PC-3 (cell line): Measurements from ENCODE around the gene ATP1B1.

ENCODE experiments used
- CTCF ChIP-seq: fragments of 300-600 bp; sonication (generic); conservative IDR thresholded peaks from 2 replicates; pipeline ENCODE4 v1.5.1; 2017; ENCODE audit warnings: antibody characterized with exemption, low read depth, mild to moderate bottlenecking, low read length
- EZH2 ChIP-seq: fragments of 300-600 bp; sonication (generic); IDR thresholded peaks from one replicate; pipeline ENCODE4 v1.6.1; 2017; ENCODE audit warnings: antibody characterized with exemption, mild to moderate bottlenecking, low read length; ENCODE audit not compliant: unreplicated experiment

DNA sequence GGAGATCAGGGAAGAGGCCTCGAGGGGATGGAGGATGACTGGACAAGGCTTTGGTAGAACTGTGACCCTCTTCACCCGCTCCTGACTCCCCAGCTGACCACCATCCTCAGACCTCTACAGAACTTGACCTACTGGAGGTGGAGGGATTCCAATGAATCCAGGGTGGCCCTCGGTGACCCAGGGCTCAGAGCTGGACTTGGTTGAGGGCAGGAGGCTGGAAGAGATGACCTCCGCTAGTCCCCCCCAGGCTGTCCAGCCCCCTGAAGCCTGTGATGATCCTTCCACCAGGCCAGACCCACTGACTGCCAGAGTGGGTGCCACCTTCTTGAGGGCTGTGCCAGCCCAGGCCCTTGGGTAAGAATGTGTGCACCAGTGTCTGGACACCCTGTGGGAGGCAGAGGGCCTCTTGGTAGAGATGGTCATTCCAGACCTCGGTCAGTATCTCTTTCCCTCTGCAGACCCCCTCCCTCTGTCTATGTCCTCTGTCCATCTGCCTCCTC, 44.9 kb downstream of the ATP1B1 start:
- TF ChIP-seq CTCF (no peak), EZH2 (no peak)
